H4 (cell line): ENCODE data around the gene NCBP2. TPM values are rescaled to one million over a fixed set of nuclear protein-coding genes. Genes with fewer than 3 reads are reported as not detected.
"Not testable (repeated sequence)": the region's sequence is repeated elsewhere in the genome, so short reads cannot be mapped to it uniquely, and the experiment has no call there.

Experiments
- DNase-seq: peaks from one replicate; pipeline ENCODE4 v3.0.0-alpha.2; 2015; ENCODE audit warnings: low spot score
- total RNA-seq: library from RNA; depleted of rRNA; stranded (reverse); fragments of >200 nt; shearing (Covaris generic); gene quantifications from 2 replicates; pipeline ENCODE4 v1.2.3, GENCODE V29; 2014

The NCBP2 gene
- total RNA-seq, 1 experiment from 2014 or later: 116 TPM

DNA sequence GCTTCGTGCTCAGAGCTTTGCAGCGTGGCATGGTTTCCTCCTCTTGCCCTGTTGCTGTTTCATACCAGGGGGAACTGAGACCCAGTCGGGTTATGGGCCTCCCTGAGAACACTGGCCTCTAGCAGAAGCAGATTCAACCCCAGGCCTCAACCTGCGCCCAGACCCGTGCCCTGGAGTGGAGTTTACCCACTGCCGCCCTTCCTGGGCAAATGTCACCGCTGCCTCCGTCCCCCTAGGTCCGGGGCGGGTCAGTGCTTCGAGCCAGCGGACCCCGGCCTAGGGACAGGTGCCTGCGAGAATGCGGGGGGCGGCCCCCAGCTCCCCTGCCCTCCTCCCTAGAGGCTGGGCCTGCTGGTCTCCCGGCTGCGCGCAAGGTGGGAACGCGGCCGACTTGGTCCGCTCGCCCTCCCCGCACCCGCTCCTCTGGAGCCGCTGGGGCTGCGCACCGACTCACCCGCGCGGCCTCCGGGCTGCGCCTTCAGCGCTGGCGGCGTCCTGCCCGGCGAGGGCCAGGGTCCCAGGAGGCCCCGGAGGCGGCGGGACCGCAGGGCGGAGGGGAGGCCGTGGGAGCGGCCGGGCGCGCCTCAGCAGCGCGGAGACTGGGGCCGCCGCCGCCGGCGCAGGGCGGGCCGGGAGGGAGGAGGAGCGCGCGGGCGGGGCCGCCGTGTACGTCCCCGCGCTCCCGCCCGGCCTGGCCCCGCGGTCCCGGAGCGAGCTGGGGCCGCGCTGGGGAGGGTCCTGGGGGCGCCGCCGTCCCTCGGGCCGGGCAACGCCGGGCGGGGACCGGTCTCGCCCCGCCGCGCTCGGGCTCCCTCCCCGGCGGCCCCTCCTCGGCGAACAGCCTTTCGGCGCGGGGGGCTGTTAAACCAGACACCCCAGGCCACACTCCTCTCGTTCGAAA lies 26.2 kb upstream of the NCBP2 start, which contains the start of gene PIGZ:
Gene PIGZ, minus strand, starts transcription at position 601 of the 901 bp plus-strand sequence. CDS start 16,802 bp downstream, outside the sequence.
- no peak for DNase-seq

DNA sequence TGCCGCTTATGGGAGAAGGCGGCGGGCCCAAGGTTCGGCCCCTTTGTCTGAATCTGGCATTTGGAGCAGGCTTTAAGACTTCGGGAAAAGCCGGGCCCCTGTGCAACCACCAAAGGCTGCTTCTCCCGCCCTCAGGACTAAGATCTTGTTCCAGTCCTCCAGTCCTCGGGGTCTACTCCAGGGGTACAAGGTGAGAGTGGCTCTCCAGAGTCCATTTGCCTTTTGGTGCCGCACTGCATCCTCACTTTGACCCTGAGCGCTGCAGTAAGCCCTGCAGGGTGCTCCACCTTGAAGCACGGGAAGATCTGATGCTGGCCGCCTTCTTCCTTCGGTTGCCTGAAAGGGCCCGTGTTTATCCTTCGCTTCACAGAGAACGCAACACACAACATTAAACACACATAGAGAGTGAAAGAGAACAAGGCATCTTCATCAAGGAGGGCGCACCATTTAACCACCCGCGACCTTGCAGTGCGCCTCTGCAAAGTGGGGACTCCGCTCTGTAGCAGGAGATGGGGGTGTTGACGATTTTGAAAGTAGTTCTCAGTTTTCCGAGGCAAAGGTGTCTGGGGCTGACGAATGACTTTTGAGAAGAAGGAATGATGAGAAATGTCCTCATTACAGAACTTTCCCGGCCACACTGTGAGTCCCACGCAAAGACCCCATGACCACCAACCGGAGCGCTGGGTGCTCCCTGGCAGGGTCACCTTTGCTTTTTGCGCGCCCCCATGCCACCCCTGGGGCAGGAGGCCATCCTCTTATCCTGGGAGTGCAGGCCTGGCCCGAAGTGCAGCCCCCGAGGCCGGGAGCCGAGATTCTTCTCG lies 25.3 kb upstream of the NCBP2 start:
- DNase-seq: no peak

DNA sequence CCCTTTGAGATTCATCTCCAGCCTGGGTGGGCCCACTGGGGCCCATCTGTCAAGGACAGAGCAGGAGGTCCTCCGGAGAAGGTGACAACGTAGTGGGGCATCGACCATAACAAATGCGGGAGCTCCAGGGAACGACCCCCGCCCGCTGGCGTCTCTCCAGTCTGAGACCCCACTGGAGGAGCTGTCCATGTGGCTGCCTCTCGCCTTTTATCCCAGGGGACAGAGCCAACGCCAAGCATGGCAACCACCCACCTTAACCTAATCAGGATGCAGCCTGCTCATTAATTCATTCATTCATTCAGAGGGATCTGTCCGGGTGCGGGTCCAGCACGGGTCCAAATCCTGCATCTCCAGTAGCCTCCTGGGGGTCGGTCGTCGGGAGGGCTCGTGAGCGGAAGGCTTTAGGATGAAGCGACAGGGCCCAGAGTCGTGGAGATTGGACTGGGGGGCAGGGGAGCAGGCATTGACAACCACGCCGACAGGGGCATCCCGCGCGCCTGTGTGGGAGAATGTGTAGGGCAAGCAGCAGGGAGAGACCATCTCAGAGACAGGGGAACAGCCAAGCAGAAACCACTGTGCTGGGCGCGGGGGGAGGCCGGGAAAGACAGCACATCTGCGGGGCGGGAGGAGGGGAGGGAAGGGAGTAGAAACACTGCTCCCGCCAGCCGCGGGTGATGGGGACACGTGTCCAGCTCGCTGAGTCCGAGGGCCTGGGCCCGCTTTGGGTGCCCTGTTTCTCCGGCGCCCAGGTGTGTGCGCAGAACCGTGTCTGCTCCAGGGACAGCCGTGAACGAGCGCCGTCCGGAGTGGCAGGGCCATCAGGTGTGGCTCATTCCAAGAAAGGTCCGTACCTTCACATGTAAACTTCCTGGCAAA lies 24.4 kb upstream of the NCBP2 start:
- DNase-seq: no peak

DNA sequence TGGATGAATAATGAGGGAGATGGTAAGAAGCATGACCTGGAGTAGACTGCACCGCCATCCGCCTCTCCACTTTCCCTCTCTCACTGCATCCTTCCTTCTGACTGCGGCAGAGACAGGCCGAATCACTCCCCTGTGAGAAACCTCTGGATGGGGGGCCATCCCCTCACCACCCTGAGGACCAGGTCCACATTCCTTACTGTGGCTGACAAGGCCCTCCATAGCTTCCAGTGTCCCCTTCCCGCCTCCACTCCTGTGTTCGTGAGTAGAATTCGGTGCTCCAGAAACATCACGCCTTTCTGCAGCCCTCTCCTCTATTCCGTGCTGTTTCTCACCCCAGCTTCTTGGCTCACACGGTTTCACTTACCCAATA lies 23.5 kb upstream of the NCBP2 start:
- DNase-seq: no peak

DNA sequence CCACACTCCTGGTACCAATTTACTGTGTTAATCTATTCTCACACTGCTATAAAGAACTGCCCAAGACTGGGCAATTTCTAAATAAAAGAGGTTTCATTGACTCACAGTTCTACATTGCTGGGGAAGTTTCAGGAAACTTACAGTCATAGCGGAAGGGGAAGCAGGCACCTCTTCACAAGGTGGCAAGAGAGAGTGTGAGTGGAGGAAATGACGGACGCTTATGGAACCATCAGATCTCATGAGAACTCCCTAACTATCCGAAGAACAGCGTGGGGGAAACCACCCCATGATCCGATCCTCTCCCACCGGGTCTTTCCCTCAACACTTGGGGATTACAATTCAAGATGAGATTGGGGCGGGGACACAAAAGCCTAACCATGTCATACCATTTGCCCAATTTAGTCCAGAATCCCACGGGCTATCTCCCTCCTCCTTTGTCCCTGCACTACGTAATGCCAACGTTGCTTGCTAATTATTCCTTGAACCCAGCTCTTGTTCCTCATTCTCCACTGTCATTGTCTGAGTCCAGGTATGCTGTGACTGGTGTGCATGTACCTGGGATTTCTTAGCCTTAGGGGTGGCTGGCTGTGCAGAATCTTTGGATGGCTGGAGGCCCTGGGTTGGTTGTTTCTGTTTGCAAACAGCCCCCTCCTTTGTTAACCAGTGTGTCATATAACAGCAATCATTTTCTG lies 22.9 kb upstream of the NCBP2 start:
- no peak for DNase-seq

DNA sequence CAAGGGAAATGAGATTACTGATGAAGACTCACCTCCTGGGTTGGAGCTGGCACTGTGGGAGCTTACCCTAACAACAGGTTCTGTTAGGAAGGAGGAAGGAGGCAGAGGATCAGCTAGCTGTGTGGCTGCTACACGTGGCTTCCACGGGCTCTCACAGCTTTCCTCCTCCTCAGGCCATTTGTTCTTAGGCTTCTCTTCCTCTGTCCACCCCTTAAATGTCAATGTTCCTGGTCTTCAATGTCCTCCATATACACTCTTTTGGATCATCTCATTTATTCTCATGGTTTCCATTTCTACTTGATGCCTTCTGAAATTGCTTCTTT lies 21.3 kb upstream of the NCBP2 start:
- DNase-seq: no peak

DNA sequence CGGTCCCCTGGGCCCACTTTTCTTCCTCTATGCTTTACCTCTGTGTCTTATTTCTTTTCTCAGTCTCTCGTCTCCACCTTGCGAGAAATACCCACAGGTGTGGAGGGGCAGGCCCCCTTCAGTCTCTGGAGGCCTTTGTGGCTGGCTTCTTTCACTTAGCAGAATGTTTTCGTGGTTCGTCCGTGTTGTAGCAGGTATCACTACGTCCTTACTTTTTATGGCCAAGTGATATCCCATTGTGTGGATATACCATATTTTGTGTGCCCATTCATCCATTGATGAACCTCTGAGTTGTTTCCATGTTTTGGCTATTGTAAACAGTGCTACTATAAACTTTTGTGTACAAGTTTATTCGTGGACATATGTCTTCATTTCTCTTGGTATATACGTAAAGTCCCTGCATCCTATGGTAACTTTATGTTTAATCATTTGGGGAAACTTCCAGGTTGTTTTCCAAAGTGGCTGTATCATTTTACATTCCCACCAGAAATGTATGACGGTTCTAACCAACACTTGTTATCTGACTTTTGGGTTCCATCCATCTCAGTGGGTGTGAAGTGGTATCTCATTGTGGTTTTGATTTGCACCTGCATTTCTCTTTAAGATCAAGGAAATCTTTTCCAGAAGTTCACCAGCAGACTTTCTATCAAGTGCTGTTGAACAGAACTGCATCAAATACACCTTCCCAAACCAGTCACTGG lies 20.8 kb upstream of the NCBP2 start:
- DNase-seq: no peak

DNA sequence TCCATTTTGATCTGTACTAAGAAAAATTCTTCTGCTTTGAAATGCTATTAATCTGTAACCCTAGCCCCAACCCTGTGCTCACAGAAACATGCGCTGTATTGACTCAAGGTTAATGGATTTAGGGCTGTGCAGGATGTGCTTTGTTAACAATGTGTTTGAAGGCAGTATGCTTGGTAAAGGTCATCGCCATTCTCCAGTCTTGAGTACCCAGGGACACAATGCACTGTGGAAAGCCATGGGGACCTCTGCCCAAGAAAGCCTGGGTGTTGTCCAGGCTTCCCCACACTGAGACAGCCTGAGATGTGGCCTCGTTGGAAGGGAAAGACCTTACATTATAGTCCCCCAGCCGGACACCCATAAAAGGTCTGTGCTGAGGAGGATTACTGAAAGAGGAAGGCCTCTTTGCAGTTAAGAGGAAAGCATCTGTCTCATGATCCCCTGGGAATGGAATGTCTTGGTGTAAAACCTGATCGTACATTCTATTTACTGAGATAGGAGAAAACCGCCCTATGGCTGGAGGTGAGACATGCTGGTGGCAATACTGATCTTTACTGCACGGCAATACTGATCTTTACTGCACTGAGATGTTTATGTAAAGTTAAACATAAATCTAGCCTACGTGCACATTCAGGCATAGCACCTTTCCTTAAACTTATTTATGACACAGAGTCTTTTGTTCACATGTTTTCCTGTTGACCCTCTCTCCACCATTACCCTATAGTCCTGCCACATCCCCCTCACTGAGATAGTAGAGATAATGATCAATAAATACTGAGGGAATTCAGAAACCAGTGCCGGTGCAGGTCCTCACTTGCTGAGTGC lies 20.0 kb upstream of the NCBP2 start:
- no peak for DNase-seq

DNA sequence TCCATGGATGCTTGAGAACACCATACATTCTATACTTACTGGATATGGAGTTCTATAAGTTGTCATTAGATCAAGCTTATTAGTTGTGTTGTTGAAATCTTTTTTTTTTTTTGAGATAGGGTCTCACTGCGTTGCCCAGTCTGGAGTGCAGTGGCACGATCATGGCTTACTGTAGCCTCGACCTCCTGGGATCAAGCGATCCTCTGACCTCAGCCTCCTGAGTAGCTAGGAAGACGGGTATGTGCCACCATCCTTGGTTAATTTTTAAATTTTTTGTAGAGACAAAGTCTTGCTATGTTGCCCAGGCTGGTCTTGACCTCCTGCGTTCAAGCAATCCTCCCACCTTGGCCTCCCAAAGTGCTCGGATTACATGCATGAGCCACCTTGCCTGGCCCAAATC lies 12.5 kb upstream of the NCBP2 start:
- DNase-seq: no peak

DNA sequence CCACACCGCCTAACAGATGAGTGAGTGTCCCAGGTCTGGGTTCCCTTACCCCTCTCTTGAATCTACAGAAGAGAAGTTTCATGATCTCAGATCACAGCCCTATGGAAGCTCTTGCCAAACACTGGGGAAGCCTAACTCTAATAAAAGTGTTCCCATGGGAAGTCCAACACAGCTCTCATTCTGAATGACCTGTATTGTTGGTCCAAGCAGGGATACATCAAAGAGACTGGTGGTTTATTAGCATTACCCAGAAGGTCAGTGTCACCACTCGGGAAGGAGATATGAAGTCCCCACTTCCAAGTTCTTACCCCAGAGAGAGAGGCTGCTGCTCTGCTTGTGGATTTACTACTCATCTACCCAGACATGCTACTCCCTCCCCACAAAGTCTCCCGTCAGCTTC lies 9.0 kb upstream of the NCBP2 start:
- DNase-seq: no peak

DNA sequence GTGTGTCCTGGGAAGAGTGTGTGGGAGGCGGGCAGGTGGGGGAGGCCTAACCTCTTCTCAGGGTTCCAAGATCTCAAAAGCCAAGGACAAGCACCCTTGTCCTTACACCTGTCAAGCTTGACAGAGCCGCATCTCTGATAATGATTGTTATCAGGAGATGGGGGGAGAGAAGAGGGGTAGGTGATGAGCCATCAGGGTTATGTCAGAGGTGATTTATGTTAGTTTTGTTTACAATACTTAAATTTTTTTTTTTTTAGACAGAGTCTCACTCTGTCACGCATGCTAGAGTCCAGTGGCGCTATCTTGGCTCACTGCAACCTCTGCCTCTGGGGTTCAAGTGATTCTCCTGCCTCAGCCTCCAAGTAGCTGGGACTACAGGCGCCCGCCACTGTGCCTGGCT lies 7.4 kb upstream of the NCBP2 start:
- no peak for DNase-seq

DNA sequence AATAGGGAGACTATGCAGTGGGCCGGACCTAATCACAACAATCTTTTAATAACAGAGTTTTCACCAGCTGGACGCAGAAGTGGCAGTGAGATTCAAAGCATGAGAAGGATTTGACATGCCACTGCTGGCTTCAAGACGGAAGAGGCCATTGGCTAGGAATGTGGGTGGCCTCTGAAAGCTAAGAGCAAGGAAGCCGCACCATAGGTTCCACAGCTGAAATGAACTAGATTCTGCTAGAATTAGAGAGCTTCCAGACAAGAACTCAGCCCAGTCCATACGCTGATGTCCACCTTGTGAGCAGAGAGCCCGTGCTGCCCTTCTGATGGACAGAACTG lies 6.9 kb upstream of the NCBP2 start:
- no peak for DNase-seq

DNA sequence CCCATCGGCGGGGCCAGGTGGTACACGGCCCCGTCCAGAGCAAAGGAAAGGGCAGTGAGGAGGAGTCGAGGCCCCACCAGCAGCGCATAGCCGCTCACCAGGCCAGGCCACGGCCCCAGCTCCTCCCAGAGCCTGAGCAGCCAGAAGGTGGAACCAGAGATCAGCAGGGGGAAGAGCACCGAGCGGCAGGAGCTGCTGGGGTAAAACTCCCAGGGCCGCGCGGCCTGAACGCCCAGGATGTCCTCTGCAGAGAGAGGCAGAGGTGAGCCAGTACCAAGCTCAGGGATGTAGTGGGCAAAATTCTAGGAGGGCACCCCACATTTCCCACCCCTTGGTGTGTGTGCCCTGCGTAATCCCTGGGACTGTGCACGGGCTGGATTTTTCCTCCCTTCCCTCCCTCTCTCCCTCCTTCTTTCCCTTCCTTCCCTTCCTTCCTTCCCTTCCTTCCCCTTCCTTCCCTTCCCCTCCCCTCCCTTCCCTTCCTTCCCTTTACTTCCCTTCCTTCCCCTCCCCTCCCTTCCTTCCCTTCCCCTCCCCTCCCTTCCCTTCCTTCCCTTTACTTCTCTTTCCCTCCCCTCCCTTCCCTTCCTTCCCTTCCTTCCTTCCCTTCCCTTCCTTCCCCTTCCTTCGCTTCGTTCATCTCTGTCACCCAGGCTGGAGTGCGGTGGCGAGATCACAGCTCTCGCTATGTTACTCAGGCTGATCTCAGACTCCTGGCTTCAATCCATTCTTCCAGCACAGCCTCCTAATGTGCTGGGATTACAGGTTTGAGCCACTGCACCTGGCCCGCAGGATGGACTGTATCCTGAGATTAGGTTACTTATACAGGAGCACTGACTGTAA lies 6.3 kb upstream of the NCBP2 start:
- no peak for DNase-seq

DNA sequence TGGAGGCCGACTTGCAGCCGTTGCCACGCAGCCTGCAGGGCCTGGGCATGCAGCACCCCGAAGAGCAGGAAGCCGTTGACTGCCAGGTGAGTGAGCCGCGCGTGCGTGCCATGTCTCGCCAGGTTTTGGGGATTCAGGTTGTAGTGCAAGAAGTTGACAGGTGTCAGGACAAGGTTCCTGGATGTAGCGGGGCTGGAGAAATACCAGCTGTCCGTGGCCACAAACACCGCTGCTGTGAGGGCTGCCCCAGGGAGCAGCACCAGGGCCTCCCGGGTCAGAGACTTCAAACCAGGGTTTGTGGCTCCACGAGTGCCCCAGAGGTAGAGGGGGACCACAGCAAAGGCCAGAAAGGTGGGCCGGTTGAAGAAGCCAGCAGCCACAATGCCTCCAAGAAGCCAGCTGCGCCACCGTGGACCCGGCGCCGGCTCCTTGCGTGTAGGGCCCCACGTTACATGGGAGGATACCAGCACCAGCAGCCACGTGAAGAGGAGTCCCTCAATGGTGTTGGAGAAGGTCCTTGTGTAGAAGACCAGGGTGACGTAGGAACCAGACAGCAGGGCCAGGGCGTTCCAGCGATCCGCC lies 5.6 kb upstream of the NCBP2 start:
- DNase-seq: no peak

DNA sequence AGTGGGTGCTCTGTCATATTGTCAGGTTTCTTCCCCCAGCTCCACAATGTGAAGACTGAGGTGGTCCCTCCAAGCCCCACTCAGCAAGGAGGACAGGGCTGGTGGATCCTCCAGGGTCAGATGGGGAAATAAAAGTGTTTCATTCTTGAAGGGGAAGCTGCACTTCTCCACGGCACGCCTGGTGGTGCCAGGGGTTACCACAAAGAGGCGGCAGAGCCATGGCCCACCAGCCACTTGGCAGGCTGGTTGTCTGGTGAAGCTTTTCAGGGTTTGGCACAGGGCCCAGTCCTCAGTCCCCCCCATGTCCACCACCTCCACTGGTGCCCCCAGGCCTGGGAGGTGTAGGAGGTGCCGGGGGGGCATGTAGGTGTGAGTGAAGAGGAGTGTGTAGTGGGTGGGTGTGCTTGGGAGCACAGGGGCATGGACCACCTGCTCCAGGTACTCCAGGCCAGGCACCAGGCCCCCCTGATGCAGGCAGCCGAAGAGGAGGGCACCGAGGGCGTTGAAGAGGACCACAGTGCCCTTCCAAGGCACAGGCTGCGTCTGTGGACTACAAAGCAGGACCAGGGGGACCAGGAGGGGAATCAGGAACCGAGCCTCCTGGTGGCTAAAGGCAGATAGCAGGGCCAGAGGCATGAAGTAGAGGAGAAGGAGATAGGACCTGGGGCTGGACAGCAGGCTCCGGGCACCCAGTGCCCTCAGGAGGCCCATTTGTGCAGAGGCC lies 5.0 kb upstream of the NCBP2 start:
- DNase-seq: no peak

DNA sequence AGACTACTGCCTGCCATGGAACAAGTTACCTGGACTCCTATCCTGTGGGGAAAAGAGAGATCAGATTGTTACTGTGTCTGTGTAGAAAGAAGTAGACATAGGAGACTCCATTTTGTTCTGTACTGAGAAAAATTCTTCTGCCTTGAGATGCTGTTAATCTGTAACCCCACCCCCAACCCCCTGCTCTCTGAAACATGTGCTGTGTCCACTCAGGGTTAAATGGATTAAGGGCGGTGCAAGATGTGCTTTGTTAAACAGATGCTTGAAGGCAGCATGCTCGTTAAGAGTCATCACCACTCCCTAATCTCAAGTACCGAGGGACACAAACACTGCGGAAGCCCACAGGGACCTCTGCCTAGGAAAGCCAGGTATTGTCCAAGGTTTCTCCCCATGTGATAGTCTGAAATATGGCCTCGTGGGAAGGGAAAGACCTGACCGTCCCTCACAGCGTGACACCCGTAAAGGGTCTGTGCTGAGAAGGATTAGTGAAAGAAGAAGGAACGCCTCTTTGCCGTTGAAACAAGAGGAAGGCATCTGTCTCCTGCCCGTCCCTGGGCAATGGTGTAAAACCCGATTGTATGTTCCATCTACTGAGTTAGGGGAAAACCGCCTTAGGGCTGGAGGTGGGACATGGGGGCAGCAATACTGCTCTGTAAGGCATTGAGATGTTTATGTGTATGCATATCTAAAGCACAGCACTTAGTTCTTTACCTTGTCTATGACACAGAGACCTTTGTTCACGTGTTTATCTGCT lies 1.9 kb upstream of the NCBP2 start:
- not testable (repeated sequence) for DNase-seq

DNA sequence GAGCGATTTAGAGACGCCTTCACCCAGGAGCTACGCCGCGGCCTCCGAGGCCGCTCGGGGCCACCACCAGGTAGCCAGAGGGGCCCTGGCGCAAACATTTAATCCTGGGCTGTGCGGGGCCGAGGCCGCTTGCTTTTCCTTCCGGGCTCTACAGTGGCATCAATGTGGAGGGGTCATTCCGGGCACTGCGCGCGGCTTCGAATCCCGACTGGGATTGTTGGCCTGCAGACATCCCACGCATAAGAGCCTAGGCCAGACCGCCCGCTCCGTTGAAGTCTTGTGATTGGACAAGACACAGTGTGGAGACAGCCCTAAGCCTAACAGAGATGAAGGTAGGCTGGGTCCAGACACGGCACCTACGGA lies 568 bp upstream of the NCBP2 start:
- no peak for DNase-seq
